ENCODE measurements around the gene ARL8A. TPM values are rescaled to one million over a fixed set of nuclear protein-coding genes. Genes with fewer than 3 reads are reported as not detected.
"Not testable (repeated sequence)": the region's sequence is repeated elsewhere in the genome, so short reads cannot be mapped to it uniquely, and the experiment has no call there.

The ARL8A gene
- total RNA-seq, 1 donor from 2014 or later: 25.5 TPM

DNA sequence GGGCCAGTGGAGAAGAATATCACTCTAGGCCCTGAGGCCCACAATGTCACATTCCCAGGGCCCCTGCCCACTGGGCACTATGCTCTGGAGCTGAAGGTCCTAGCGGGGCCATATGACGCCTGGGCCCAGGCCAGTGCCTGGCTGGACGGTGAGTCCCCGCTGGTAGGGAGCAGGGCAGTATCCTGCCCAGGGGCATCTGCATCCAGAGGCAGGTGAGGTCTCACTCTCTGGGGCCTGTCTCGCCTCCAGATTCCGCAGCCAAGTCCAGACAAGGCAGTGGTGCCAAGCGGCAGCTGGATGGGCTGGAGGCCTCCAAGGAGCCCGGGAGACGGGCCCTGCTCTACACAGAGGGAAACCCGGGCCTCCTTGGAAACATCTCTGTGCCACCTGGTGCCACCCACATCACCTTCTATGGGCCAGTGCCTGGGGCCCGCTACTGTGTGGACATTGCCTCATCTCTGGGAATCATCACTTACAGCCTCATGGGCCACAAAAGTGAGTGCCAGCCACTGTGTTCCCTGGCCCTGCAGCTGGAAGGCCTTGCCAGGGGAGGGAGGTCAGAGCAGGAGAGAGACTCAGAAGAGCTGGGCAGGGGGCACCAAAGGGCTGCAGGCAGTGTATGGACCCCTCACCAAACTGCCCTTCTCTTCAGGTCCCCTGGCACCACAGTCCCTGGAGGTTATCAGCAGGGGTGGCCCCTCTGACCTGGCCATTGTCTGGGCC, 26.9 kb upstream of the ARL8A start:
- Histone ChIP-seq H3K9me3 (no peaks in the 10 kb centered on the region), H3K36me3 (no peaks in the 10 kb centered on the region), H3K4me3 (no peak overlapping the region), H3K27ac (no peak overlapping the region), H3K4me1 (peaks cover 15% of the 10 kb centered on the region), H3K27me3 (no peaks in the 10 kb centered on the region)
- TF ChIP-seq, protein P1, sequence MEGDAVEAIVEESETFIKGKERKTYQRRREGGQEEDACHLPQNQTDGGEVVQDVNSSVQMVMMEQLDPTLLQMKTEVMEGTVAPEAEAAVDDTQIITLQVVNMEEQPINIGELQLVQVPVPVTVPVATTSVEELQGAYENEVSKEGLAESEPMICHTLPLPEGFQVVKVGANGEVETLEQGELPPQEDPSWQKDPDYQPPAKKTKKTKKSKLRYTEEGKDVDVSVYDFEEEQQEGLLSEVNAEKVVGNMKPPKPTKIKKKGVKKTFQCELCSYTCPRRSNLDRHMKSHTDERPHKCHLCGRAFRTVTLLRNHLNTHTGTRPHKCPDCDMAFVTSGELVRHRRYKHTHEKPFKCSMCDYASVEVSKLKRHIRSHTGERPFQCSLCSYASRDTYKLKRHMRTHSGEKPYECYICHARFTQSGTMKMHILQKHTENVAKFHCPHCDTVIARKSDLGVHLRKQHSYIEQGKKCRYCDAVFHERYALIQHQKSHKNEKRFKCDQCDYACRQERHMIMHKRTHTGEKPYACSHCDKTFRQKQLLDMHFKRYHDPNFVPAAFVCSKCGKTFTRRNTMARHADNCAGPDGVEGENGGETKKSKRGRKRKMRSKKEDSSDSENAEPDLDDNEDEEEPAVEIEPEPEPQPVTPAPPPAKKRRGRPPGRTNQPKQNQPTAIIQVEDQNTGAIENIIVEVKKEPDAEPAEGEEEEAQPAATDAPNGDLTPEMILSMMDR (IDR thresholded peaks at IDR 0.05): no peak
- TF ChIP-seq POLR2AphosphoS5 (IDR thresholded peaks at IDR 0.05; ENCODE audit: insufficient read depth in 1 of 2, low read depth in 1 of 2) (no peak), POLR2A (IDR thresholded peaks at IDR 0.05) (no peak)
- intact Hi-C loops (cut with DNase I): no loop called here
- DNase-seq (ENCODE audit: extremely low spot score in 2 of 2): no peak

DNA sequence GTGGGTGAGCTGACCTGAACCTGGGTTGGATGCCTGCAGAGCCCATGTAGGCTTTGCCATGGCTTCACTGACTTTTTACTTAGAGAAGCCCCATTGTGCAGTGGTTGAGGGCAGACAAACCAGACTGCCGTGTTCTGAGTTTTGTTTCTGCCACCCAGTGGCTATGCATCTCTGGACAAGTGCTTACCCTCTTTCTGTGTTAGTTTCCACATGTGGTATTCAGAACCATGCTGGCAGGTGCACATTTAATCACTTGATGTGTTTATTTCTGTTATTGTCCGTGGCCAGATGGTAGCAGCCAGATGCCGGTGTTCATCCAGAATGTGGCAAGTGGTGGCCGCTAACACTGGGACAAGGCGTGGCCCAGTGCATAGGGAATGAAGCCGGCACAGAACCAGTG, 26.2 kb upstream of the ARL8A start:
- TF ChIP-seq POLR2A (IDR thresholded peaks at IDR 0.05) (no peak), POLR2AphosphoS5 (IDR thresholded peaks at IDR 0.05; ENCODE audit: insufficient read depth in 1 of 2, low read depth in 1 of 2) (no peak)
- TF ChIP-seq, protein P1 (IDR thresholded peaks at IDR 0.05): no peak
- no peaks in the 10 kb centered on the region for H3K9me3 ChIP-seq
- intact Hi-C loops (cut with DNase I): no loop called here
- no peak for DNase-seq (ENCODE audit: extremely low spot score in 2 of 2)
- no peaks in the 10 kb centered on the region for H3K36me3 ChIP-seq
- no peak overlapping the region for H3K27ac ChIP-seq
- peaks cover 15% of the 10 kb centered on the region for H3K4me1 ChIP-seq
- no peaks in the 10 kb centered on the region for H3K27me3 ChIP-seq
- H3K4me3 ChIP-seq: no peak overlapping the region

DNA sequence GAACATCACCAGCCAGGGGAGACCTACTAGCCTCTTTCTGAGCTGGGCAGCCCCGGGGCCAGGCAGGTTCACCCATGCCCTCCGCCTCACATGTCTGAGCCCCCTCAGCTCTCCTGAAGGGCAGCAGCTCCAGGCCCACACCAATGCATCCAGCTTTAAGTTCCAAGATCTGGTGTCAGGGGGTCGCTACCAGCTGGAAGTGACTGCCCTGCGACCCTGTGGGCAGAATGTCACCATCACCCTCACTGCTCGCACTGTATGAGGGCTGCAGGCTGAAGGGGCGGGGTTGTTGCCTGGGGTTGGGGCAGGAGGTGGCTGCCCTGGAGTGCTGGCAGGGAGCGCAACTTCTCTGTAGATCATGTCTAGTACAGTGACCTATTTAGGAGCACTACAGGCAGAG, 24.3 kb upstream of the ARL8A start:
- Histone ChIP-seq H3K27me3 (no peaks in the 10 kb centered on the region), H3K4me3 (no peak overlapping the region), H3K36me3 (no peaks in the 10 kb centered on the region), H3K9me3 (no peaks in the 10 kb centered on the region), H3K4me1 (peaks cover 15% of the 10 kb centered on the region), H3K27ac (no peak overlapping the region)
- DNase-seq (ENCODE audit: extremely low spot score in 2 of 2): no peak
- intact Hi-C loops (cut with DNase I): no loop called here
- TF ChIP-seq POLR2AphosphoS5 (IDR thresholded peaks at IDR 0.05; ENCODE audit: insufficient read depth in 1 of 2, low read depth in 1 of 2) (no peak), POLR2A (IDR thresholded peaks at IDR 0.05) (no peak)
- TF ChIP-seq, protein P1 (IDR thresholded peaks at IDR 0.05): no peak

DNA sequence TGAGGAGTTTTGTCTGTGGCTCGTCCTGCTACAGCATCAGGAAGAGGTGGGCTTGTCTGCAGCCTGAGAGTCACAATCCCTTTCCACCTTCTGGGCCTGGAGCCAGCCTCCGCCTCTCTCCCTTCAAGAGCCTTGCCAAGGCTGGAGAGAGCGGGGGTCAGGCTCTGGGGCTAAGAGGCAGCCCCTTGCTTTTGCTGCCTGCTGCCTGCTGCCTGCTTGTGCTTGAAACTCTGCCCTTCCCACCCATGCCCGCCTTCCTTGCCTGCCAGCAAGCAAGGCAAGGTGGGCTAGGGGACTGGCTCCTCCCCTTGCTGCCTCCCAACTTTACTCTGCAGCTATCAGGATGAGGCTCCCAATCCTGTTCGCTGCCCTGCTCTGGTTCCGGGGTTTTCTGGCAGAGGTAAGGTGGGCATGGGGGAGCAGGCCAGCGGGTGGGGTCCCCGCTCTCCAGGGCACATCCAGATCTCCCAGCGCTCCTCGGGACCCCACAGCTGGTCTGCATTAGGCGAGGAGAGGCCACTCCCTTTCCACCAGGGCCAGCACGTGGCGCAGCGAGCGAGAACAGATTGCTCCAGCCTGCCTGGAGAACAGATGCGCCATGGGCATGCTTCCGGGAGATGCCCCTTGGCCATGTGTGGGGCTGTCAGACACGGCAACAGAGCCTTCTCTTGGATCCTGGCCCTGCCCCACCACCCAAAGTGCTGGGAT, 23.3 kb upstream of the ARL8A start:
- intact Hi-C loops (cut with DNase I): no loop called here
- no peak overlapping the region for H3K27ac ChIP-seq
- TF ChIP-seq POLR2AphosphoS5 (IDR thresholded peaks at IDR 0.05; ENCODE audit: insufficient read depth in 1 of 2, low read depth in 1 of 2) (peak in 1 of 2 donors; percentile 59), POLR2A (IDR thresholded peaks at IDR 0.05) (no peak)
- peaks cover 24% of the 10 kb centered on the region for H3K4me1 ChIP-seq
- H3K36me3 ChIP-seq: no peaks in the 10 kb centered on the region
- DNase-seq (ENCODE audit: extremely low spot score in 2 of 2): no peak
- H3K4me3 ChIP-seq: peak overlapping the region in 1 of 2 donors; percentile 24
- H3K9me3 ChIP-seq: no peaks in the 10 kb centered on the region
- no peaks in the 10 kb centered on the region for H3K27me3 ChIP-seq

DNA sequence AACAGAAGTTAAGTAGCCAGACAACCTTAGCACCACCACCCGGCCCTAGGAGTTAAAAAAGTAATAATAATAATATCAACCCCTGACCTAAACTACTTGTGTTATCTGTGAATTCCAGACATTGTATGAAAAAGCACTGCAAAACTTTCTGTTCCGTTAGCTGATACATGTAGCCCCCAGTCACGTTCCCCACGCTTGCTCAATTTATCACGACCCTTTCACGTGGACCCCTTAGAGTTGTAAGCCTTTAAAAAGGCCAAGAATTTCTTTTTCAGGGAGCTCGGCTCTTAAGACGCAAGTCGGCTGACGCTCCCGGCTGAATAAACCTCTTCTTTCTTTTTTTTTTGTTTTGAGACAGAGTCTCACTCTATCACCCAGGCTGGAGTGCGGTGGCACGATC, 22.5 kb upstream of the ARL8A start:
- peaks cover 30% of the 10 kb centered on the region for H3K4me1 ChIP-seq
- H3K27me3 ChIP-seq; H3K27ac ChIP-seq; H3K4me3 ChIP-seq; DNase-seq (ENCODE audit: extremely low spot score in 2 of 2); H3K36me3 ChIP-seq; H3K9me3 ChIP-seq; intact Hi-C loops (cut with DNase I): not testable (repeated sequence)

All from vagina (tissue), 2 donors.